Natural killer cell (primary cell): ENCODE results near the gene DCTN1. TPM values are rescaled to one million over a fixed set of nuclear protein-coding genes. Genes with fewer than 3 reads are reported as not detected.

Experiments used
- ATAC-seq, 3 donors: fragments of 150-1000 bp in 2 of 3; fragments of 200-7000 bp in 1 of 3; cut with Tn5 transposase; 1 replicate in 1 of 3; 2 replicates in 2 of 3; pipeline ENCODE4 v1.10.0; 2021; ENCODE audit warnings: mild to moderate bottlenecking in 2 of 3, moderate library complexity in 2 of 3
- DNase-seq, 2 donors: peaks; one replicate each; pipeline versions ENCODE4 v3.0.0 to v3.0.0-alpha.2; 2013 to 2021; ENCODE audit warnings: mixed read lengths in 1 of 2
- H3K27ac ChIP-seq: one replicate; pipeline ENCODE4 v1.5.1; 2013; ENCODE audit warnings: mild to moderate bottlenecking, low read length
- H3K27me3 ChIP-seq: one replicate; pipeline ENCODE4 v1.6.1; 2013; ENCODE audit warnings: low read length; ENCODE audit not compliant: control insufficient read depth, insufficient read depth
- H3K36me3 ChIP-seq: one replicate; pipeline ENCODE4 v1.6.1; 2013; ENCODE audit warnings: low read length; ENCODE audit not compliant: control insufficient read depth, insufficient read depth
- H3K4me1 ChIP-seq: one replicate; pipeline ENCODE4 v1.6.1; 2013; ENCODE audit warnings: low read length; ENCODE audit not compliant: control insufficient read depth, insufficient read depth
- H3K4me3 ChIP-seq: one replicate; pipeline ENCODE4 v1.5.1; 2013; ENCODE audit warnings: low read length
- H3K9me3 ChIP-seq: one replicate; pipeline ENCODE4 v1.6.1; 2013; ENCODE audit warnings: low read length; ENCODE audit not compliant: control insufficient read depth, insufficient read depth
- H3K27ac Mint-ChIP-seq, 2 donors: one replicate each; pipeline ENCODE4 v1.8.0; 2022; ENCODE audit warnings: mild to moderate bottlenecking in 2 of 2, mixed read lengths in 2 of 2, moderate library complexity in 1 of 2
- H3K27me3 Mint-ChIP-seq, 2 donors: one replicate each; pipeline ENCODE4 v1.8.0; 2022; ENCODE audit warnings: low read depth in 2 of 2, mixed read lengths in 2 of 2
- H3K36me3 Mint-ChIP-seq: one replicate; pipeline ENCODE4 v1.8.0; 2022; ENCODE audit warnings: mixed read lengths
- H3K4me1 Mint-ChIP-seq, 2 donors: one replicate each; pipeline ENCODE4 v1.8.0; 2022; ENCODE audit warnings: mixed read lengths in 2 of 2
- H3K4me3 Mint-ChIP-seq: one replicate; pipeline ENCODE4 v1.8.0; 2022; ENCODE audit warnings: mild to moderate bottlenecking, moderate library complexity, mixed read lengths
- H3K9me3 Mint-ChIP-seq, 2 donors: one replicate each; pipeline ENCODE4 v1.8.0; 2022; ENCODE audit warnings: mixed read lengths in 2 of 2
- CTCF ChIP-seq: fragments of 200-600 bp; IDR thresholded peaks from one replicate; pipeline ENCODE4 v1.8.0; 2022; ENCODE audit warnings: antibody characterized with exemption
- WGBS: methylation state at CpG from one replicate; pipeline ENCODE4 v1.1.7; 2013; ENCODE audit warnings: missing lambda C conversion rate; ENCODE audit not compliant: insufficient coverage; 5-methylcytosine and 5-hydroxymethylcytosine counted together
- intact Hi-C: fragments of 100-400 bp; cut with micrococcal nuclease; formaldehyde crosslinking; loops from one replicate; pipeline ENCODE4 v1.14.2; 2022
- total RNA-seq, 4 donors: library from RNA; stranded (reverse); fragments of 120-200 nt in 1 of 4; gene quantifications; one replicate each; pipeline versions ENCODE4 v1.2.3 to v1.2.4, GENCODE V29; 2013 to 2022

The DCTN1 gene
- total RNA-seq, 3 donors from 2014 or later (not counting 1 experiment from before 2014, with no cell fraction given): 103 to 116 (median 116) TPM

- H3K27ac Mint-ChIP-seq: no peak overlapping the region
- H3K27me3 Mint-ChIP-seq: peaks cover under 1 to 5% of the 10 kb centered on the region in 2 donors
- H3K27ac ChIP-seq: no peak overlapping the region
- ATAC-seq (no peak), DNase-seq (no peak)
- intact Hi-C loops: no loop called here
- no peaks in the 10 kb centered on the region for H3K9me3 ChIP-seq
- H3K36me3 ChIP-seq: no peaks in the 10 kb centered on the region
- no peaks in the 10 kb centered on the region for H3K9me3 Mint-ChIP-seq
- no peak overlapping the region for H3K4me3 Mint-ChIP-seq
- peaks cover 0 to 1% of the 10 kb centered on the region in 2 donors for H3K4me1 Mint-ChIP-seq
- WGBS: 94% methylated on average over 4 of the region's 4 CpGs
- no peak overlapping the region for H3K4me3 ChIP-seq
- no peaks in the 10 kb centered on the region for H3K27me3 ChIP-seq
- peaks cover 5% of the 10 kb centered on the region for H3K36me3 Mint-ChIP-seq
- TF ChIP-seq CTCF: no peak
- H3K4me1 ChIP-seq: peaks cover 6% of the 10 kb centered on the region
Observed at GRCh38 chr2:74349889-74350288, 30.2 kb downstream of the DCTN1 start.

DNA sequence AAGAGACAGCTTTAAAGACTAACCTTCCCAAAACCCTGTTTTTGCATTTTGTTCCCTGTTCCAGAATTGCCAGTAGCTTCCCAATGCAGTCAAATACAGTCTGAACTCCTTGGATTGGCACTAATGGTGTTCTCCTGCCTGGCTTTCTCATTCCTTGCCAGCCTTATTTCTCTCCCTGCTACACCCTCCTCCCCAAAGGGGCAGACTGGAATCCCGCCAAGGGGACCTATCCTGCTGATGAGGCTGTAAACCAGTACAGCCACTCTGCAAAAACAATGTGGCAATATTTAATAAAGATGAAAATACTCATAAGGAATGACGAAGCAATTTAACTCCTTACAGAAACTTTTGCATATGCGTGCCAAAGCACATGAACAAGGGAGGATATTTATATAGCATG, 32.4 kb downstream of the DCTN1 start:
- peaks cover 5% of the 10 kb centered on the region for H3K36me3 Mint-ChIP-seq
- no peak for TF ChIP-seq CTCF
- no peak overlapping the region for H3K4me3 Mint-ChIP-seq
- no peak for DNase-seq
- no peak overlapping the region for H3K4me3 ChIP-seq
- ATAC-seq: no peak
- no peak overlapping the region for H3K27ac Mint-ChIP-seq
- 96% methylated on average over 3 of the region's 3 CpGs for WGBS
- intact Hi-C loops: no loop called here
- peaks cover 6% of the 10 kb centered on the region for H3K4me1 ChIP-seq
- H3K27me3 ChIP-seq: no peaks in the 10 kb centered on the region
- no peaks in the 10 kb centered on the region for H3K36me3 ChIP-seq
- H3K4me1 Mint-ChIP-seq: peaks cover 0 to 5% of the 10 kb centered on the region in 2 donors
- no peak overlapping the region for H3K27ac ChIP-seq
- H3K9me3 Mint-ChIP-seq: no peaks in the 10 kb centered on the region
- H3K9me3 ChIP-seq: no peaks in the 10 kb centered on the region
- H3K27me3 Mint-ChIP-seq: peaks cover 6 to 9% of the 10 kb centered on the region in 2 donors

GRCh38 chr2:74347303-74347702, 32.8 kb downstream of the DCTN1 start:
- H3K4me3 ChIP-seq: no peak overlapping the region
- H3K36me3 Mint-ChIP-seq: peaks cover 5% of the 10 kb centered on the region
- intact Hi-C loops: no loop called here
- no peaks in the 10 kb centered on the region for H3K9me3 ChIP-seq
- ATAC-seq: no peak
- no peak overlapping the region for H3K27ac ChIP-seq
- no peak overlapping the region for H3K4me3 Mint-ChIP-seq
- TF ChIP-seq CTCF: no peak
- H3K9me3 Mint-ChIP-seq: no peaks in the 10 kb centered on the region
- H3K4me1 ChIP-seq: peaks cover 6% of the 10 kb centered on the region
- H3K27ac Mint-ChIP-seq: no peak overlapping the region
- DNase-seq: no peak
- whole genome bisulfite sequencing: no CpG with 5 or more reads among the region's 1 CpG
- H3K27me3 ChIP-seq: no peaks in the 10 kb centered on the region
- H3K27me3 Mint-ChIP-seq: peaks cover 6 to 9% of the 10 kb centered on the region in 2 donors
- H3K4me1 Mint-ChIP-seq: peaks cover 0 to 5% of the 10 kb centered on the region in 2 donors
- no peaks in the 10 kb centered on the region for H3K36me3 ChIP-seq

GRCh38 chr2:74345272-74345943, 34.7 kb downstream of the DCTN1 start:
- peaks cover 6% of the 10 kb centered on the region for H3K4me1 ChIP-seq
- no peak for TF ChIP-seq CTCF
- peaks cover 0 to 5% of the 10 kb centered on the region in 2 donors for H3K4me1 Mint-ChIP-seq
- no peak for ATAC-seq
- intact Hi-C loops: no loop called here
- peaks cover 6 to 9% of the 10 kb centered on the region in 2 donors for H3K27me3 Mint-ChIP-seq
- no peaks in the 10 kb centered on the region for H3K36me3 ChIP-seq
- no peak overlapping the region for H3K27ac Mint-ChIP-seq
- H3K36me3 Mint-ChIP-seq: peaks cover 5% of the 10 kb centered on the region
- no peaks in the 10 kb centered on the region for H3K9me3 Mint-ChIP-seq
- H3K27me3 ChIP-seq: no peaks in the 10 kb centered on the region
- H3K4me3 Mint-ChIP-seq: no peak overlapping the region
- DNase-seq: no peak
- no peaks in the 10 kb centered on the region for H3K9me3 ChIP-seq
- no peak overlapping the region for H3K4me3 ChIP-seq
- 54% methylated on average over 7 of the region's 8 CpGs for WGBS
- H3K27ac ChIP-seq: no peak overlapping the region
